Stimulated activated CD4-positive, alpha-beta T cell treated with anti-CD3 and anti-CD28 coated beads, Interleukin-15, amount 100 ng/mL, for 48 hours (primary cell): ENCODE results near the gene DCLK1.

Experiments used
- DNase-seq, 2 donors: peaks; one replicate each; pipeline ENCODE4 v3.0.0-alpha.2; 2020; ENCODE audit warnings: low read depth in 2 of 2

The DCLK1 gene

DNA sequence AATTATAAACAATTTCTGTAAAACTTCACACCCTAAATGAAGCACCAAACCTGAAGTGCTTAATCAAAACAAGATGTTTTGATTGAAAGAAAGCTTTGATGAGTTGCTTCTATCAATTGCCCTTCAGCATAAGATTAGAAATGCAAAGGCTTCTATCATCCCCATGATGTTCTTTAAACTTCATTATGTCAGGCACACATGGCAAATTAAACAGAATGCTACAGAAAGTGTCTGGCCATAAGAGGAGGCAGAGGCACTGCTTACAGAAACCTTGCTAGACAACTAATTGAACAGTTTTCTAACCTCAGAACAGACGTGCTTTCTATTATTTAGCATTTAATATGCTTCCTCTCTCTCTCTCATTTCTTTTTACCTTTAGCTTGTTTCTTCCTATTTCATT lies 228.1 kb downstream of the DCLK1 start:
- DNase-seq = no peak

DNA sequence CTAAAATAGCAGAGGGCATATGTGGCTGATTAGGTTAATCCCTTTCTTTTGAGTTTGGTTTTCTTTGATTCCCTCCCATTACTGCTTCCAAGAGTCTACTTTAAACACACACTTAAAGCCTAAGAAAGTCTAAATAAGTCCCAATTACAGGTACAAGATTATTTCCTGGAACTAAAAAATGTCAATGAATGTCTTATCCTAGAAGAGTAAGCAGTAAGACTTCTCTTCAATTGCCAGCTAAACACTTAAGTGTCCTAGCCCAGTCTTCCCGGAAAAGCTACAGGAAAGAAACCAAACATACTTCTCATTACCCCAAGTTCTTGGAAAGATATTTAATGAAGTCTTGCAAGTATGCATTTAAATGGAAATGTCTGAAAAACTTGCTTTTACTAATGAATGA lies 233.1 kb downstream of the DCLK1 start:
- DNase-seq = no peak

DNA sequence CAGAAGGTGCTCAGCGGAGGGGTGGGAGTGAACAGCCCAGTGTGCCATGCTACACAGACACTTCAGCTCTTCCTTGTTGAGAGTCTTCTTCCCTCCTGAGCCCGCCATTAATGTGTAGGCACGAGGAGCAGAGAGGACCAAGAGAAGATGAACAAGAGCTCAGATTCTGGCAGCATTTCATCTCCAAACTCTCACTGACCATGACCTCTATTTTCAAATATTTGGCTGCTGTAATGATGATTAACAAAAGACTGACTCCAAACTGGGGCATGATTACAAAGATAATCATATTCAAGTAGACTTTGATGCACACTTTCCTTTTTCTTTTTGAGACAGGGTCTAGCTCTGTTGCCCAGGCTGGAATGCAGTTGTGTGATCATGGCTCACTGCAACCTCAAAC lies 236.5 kb downstream of the DCLK1 start:
- no peak for DNase-seq

DNA sequence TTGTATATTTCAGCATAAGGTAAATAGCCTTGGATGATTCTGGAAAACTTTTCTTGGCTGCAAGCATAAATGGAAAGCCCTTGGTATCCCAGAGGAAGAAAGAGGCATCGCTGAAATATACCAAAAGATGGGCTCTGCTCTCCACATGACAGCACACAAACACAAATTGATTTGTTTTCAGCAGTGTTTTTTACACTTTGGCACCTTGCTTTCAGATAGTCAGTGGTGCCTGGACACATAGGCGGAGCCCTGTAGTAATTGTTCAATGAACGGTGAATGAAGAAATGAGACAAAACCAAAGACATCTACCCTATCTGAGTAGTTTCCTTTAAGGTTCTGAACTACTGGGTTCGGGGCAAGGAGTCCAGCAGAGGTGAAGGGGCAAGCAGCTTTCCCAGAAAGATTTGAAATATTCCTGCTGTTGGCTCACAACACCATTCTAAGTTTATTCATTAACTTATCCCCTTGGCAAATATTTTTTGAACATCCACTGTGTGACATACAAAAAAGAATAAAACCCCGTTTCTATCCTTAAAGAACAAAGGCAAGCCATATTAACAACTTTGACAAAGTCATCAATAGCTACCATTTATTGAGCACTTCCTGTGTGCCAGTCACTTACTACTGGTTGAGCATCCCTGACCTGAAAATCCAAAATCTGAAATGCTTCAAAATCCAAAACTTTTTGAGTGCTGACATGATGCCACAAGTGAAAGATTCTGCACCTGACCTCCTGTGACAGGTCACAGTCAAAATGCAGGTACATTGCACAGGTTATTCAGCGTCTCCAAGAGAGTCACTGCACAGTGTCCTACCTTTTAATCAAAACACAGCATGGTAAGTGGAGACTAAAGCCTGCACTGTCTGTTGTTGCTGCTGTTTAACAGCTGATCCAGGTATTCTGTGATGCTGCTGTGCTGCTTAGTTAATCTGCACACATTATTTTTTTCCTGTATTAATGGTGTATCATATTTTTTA lies 238.1 kb downstream of the DCLK1 start:
- no peak for DNase-seq

DNA sequence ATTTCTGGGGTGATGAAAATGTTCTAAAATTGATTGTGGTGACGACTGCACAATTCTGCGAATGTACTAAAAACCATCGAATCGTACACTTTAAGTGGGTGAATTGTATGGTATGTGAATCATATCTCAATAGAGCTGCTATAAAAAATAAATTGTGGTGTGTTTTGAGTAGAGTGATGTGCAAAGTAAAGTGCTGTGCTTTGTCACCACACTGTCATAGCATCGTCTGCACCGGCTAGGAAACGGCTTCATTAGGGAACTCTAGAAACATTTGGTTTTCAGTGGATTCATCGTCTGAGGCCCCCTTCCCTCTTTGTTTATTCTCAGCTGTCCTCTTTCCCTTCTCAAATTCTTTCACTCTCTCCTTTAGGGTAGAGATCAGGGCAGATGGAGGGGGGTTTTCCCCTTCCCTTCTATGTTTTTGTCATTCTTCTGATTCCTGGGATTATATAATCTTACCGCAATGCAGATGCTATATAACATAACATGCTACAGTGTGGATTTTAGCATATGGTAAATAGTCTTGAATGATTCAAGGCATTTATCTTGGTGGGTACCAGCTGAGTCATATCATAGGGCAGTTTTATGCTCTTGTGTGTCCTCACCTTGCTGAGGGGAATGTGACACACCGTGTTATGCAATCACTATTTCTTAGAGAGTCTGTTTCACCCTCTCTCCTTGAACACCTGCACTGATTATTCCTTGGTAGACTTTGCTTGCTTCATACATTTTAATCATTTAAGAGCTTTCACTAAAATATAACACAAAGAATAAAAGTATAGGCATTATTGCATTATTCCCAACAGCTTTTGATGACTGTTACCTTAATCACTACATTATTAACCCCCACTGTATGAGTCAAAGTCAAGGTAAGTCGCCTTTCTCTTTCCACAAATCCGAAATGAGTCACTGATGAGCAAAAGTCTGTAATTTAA lies 239.4 kb downstream of the DCLK1 start:
- DNase-seq = no peak

DNA sequence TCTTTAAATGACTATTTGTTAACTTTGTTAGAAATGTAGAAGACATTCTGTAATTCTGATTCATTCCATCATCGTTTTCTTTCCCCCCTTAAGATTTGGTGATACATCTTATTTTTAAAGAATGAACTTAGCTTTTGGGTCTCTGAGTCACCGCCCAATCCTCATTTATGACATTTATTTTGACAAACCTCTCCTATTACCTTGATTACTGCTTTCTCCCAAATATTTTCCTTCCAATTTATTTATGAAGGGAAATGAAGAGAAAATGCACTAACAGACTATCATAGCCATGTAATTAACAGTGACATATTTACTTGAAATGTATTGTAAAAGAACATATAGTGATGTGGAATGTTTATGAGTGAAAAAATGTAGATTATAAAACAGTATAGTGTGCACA lies 241.6 kb downstream of the DCLK1 start:
- DNase-seq = no peak

DNA sequence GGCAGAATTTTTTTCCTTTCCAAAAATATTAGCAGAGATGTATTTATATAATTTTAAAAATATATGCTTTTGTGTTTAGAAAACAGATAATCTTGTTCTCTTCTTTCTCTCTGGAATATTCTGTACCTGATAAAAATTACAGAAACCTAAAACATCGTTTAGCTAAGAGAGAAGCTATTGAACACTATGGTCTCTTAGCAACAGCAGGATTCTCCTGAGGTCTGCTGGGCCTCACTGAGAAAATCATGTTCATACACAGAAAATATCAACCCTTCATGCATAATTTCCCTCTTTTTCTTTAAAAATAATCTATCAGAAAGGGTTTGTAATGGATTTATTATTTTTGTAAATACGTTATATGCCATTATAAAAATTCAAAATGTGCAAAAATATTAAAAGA lies 242.2 kb downstream of the DCLK1 start:
- no peak for DNase-seq

DNA sequence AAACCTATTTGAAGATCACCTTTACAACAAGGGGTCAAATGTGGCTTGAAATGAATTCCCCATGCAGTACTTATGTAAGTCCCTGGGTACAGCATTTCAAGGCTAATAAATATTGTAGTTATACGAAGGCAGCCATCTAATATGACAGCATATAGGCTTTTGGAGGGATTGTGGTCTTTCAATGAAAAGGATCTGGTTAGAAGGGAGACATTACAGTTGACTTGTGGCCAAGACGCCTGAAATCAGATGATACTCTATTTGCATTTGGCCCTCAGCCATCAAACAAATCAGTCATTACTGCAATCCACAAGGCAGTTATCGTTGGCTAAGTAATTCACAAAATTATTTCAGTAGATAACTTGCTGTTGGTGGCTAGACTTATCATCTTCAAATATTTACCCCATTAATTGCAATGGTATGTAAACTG lies 242.7 kb downstream of the DCLK1 start:
- no peak for DNase-seq

DNA sequence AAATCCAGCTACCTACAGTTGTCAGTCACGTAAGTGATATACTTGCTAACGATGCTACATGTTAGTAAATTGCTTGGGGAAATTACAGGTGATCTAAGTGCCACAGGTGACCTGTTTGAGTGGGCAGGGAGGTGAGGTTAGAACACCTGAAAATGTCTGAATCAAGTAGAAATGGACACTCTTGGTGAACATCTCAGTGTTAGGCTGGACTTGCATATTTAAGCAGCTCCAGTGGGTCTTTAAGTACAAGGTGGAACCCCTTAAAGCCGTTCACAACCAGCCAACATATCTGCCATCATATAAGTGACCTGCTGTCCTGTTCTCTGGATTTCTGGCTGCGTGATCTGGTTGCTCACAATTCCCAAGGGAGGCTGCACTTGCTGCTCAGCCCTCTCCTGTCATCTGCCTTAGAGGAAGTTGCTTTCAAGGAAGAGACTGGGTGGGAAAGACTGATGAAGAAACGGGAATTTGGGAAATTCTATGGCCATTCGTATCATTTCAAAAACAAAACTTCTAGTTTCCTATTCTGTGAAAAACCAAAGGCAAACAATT lies 244.0 kb downstream of the DCLK1 start:
- DNase-seq = no peak

DNA sequence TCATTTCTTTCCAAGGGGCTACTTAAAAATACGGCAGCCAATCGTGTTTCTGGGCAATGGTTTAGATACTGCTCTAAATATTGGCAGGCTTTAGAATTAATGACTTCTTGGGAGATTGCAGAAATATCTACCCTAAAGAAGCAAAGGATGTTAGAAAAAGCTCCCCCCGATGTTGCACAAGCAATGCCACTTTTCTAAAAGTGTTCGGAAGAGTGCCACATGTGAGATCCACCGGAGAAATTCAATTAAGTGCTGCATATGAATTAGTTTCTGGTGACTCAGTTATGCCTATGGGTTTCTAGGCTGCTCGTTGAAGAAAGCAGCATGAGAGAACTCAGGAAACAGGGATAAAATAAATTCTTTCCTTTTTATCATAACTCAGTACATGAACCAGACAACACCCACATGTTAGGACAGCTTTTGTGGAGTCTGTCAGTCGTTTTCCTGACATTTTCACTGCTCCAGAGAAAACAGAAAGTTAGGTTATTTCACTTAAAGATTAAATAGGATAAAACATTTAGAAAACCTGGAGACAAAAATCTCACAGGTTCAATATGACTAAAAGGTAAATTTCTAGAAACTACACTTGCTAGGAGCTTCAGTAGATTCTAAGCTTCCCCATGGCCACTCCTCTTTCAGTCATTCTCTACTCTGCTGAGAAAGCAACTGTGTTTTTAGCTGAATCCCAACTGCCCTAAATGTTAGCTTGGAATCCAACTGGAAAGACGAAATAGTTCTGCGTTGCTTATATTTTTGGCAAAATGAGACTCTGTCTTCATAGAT lies 244.7 kb downstream of the DCLK1 start:
- no peak for DNase-seq

DNA sequence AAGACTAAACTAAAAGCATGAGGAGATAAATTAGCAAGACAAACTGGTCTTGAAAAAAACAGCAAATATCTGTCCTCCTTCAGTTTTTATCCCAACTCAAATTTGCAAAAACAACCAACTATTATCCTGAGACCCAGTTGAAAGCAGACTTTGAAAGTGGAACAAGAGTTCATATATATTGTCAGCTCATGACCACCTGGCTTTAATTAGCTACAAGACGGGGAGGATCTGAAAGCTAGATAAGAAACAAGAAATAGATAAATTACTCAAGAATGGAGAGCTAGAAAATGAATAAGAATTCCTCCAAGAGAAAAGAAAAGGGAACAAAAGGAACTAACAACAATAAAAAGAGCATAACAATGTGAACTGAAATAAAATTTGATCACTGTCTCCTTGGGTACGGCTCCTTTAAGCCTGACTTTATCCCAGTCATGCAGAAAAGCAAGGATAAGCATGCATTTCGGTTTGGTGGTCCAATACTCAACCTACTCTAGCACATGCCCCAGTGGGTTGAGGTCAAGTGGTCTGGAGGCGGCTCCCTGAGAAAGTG lies 246.9 kb downstream of the DCLK1 start:
- DNase-seq = no peak

DNA sequence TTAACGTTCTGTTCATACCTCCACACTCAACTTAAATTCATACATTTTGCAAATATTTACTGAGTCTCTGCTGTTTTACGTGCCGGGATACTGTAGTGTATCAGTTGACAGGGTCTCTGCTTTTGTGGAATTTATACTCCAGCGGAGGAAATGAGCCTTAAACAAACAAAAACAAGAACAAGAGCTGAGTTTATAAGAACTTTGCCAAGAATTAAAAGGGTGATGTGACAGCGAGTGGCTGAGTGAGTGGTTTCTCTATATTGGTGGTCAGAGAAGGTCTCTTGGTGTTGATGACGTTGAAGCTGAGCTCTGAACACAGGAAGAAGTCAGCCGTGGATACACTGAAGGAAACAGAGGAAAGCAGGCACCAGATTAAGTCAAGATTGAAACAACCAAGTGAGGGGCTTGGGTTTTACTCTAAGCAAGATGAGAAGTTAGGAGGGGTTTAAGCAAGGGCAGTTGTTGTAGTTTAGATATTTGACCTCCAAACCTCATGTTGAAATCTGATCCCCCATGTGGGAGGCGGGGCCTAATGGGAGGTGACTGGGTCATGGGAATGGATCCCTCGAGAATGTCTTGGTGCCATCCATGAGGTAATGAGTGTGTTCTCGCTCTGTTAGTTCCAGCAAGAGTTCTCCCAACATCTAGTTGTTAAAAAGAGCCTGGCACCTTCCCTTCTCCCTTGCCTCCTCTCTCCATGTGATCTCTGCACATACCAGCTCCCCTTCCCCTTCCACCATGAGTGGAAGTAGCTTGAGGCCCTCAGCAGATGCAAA lies 248.3 kb downstream of the DCLK1 start:
- no peak for DNase-seq

DNA sequence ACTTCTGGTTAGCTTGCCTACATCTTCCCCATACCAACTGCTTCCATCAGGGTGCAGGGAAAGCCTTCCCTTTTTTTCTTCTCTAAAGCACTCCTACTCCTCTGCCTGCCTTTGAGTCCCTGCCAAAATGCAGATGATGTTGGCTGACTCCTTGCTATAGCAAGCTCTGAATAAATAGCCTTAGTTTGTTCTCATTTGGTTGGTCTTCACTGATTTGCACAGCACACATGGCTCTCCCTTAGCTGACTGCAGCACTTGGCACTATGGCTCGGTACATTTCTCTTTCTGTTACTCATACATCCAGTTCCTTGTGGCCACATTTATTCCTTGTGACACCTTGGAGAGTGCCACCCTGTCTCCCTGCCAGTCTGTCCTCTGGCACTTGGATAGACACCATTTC lies 249.8 kb downstream of the DCLK1 start:
- DNase-seq = no peak

DNA sequence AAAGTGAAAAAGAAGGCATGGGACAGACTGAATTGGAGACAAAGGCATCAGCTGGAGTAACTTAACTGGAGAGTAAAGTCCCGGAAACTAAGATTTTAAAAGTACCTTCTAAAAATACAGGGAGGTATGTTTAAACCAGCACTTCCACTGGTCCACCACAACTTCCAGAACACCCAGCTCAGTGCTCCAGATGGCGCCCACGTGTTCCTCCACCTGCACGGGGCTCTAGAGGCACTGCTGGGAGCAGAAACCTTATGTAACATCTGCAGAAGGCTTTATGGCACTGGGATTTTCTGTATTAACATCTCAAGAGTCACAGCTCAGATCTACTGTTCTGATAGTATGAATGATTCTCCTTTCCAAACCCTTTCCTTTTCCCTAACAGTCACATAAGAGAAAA lies 252.1 kb downstream of the DCLK1 start:
- DNase-seq = no peak

DNA sequence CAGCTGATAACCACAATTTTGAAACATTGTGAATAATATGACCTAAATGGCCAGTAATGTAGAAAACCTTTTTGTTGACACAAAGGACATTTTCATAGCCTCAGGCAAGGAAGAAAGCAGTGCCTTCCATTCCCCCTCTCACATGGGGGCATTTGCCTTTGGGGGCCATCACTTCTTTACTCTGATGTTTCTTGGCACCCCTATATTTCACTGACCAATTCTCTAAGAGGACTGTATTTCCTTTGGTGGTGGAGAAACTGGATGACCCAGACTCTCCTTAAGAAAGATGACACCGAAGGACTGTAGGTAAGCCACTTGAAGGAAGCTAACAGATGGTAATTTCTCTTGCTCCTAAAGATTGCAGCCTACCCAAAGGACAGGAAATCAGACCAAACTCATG lies 254.6 kb downstream of the DCLK1 start:
- DNase-seq = no peak

DNA sequence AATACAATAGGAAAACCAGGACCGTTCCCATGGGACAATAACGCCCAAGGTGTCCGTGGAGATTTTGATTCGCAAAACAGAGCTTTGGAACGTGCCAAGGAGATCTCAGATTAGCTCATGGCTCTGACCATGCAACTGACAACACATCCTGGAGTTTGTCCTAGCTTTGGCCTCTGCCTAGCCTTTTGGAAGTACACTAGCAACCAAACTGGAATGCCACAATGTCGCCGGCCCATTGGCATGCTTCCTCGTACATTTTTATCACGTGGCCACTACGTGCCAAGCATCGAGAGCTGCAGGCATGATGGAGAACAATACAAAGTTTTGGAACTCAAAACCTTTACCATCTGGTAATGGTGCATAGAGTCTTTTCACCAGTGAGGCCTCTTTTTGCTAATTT lies 256.5 kb downstream of the DCLK1 start:
- DNase-seq = no peak

DNA sequence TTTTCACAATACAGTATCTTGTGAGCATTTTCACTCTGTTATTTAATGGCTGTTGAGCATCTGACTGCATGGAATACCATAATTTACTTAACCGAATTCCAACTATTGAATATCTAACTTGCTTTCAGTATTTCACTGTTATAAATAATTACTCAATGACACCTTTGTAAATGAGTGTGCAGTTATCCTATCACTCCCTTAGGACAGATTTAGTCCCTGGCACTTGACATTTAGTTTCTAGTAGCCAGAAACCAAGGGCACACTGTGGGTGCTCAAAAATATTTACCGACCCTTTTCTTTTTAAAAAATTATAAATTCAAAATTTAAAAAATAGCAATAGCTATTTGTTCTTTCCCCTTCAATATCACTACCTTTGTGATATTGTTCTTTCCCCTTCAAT lies 258.8 kb downstream of the DCLK1 start:
- no peak for DNase-seq

DNA sequence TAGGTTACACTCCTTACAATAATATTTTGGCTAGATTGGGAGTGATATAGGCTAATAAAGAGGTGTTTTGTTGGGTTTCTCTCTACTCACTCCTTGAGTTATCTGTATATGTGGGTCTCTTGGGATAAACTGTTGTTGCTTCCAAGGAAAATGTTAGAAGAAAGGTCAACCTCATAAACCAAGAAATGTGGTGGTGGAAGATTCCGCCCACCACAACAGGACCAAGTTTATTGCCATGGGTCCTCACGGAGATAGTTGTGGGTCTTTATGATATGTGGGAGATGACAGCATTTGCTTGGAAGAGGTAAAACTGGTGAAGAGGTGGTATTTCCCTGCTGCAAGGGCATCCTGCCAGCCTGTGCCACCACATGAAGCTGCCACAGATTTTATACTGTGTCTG lies 259.6 kb downstream of the DCLK1 start:
- DNase-seq = no peak

DNA sequence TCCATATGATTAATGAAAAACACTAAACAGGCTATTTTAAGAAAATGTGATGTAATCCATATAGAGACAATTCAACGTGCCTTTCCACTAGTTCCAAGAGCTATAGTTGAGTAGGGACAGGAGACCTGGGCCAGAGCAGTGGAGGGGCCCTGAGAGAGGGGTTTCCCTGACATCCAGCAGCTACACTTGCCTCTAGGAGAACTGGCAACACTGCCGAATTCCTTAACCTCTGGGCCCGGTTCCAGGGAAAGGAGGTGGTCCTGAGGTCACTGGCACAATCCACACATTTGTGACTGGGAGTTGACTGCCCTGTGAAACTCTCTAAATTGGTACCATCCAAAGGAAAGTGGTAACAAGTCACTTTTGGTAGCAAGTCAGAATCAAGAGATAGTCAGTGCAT lies 264.4 kb downstream of the DCLK1 start:
- no peak for DNase-seq
